Right atrium auricular region (tissue), 2 donors: ENCODE measurements around the gene XXYLT1. TPM values are rescaled to one million over a fixed set of nuclear protein-coding genes. Genes with fewer than 3 reads are reported as not detected.

Experiments used
- DNase-seq: peaks from one replicate; pipeline ENCODE4 v3.0.0-alpha.2; 2019; ENCODE audit warnings: low spot score
- H3K27ac ChIP-seq, 2 donors: fragments of 200-600 bp; sonication (generic); 1 replicate in 1 of 2; 2 replicates in 1 of 2; pipeline ENCODE4 v1.5.1; 2016 to 2019
- H3K27me3 ChIP-seq, 2 donors: fragments of 200-600 bp; sonication (generic); one replicate each; pipeline versions ENCODE4 v1.5.1 to v1.6.0; 2017 to 2019
- H3K36me3 ChIP-seq: fragments of 200-600 bp; sonication (generic); one replicate; pipeline ENCODE4 v1.5.1; 2016
- H3K4me1 ChIP-seq, 2 donors: fragments of 200-600 bp; sonication (generic); one replicate each; pipeline versions ENCODE4 v1.5.1 to v1.6.0; 2017 to 2019
- H3K4me3 ChIP-seq, 2 donors: fragments of 200-600 bp; sonication (generic); 1 replicate in 1 of 2; 2 replicates in 1 of 2; pipeline ENCODE4 v1.5.1; 2017 to 2019; ENCODE audit warnings: mild to moderate bottlenecking in 1 of 2, moderate library complexity in 1 of 2
- H3K9me3 ChIP-seq, 2 donors: fragments of 200-600 bp; sonication (generic); one replicate each; pipeline ENCODE4 v1.5.1; 2019
- total RNA-seq, 2 donors: library from RNA; depleted of rRNA; stranded (reverse); fragments of >200 nt; gene quantifications; one replicate each; pipeline ENCODE4 v1.1.0, GENCODE V29; 2016
- TF ChIP-seq, protein P1 (sequence below), 2 donors: fragments of 200-600 bp; sonication (generic); IDR thresholded peaks; one replicate each; pipeline ENCODE4 v1.5.1; 2019; ENCODE audit warnings: antibody characterized with exemption in 2 of 2

XXYLT1 gene
- total RNA-seq, 2 donors from 2014 or later: 4.6 to 6.7 TPM

DNA sequence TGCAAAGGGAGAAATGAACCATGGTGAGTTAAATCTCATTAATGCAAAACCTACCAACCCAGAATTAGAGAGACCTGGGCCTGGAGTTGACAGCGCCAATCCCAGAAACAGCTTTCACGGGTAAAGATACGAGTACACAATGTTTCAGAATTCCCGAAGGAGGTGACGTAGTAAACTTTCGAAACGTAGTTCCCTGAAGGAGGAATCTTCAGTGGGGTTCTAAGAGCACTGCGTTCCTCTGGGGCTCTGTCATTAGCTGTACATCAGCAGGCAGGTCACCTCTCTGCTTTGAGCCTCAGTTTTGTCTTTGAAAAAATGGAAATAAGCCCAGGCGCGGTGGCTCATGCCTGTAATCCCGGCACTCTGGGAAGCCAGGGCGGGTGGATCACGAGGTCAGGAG, 152.3 kb downstream of the XXYLT1 start:
- no peak overlapping the region for H3K27ac ChIP-seq
- peaks cover 0 to 23% of the 10 kb centered on the region in 2 donors for H3K4me1 ChIP-seq
- H3K4me3 ChIP-seq: no peak overlapping the region
- no peak for DNase-seq
- no peaks in the 10 kb centered on the region for H3K27me3 ChIP-seq
- TF ChIP-seq, protein P1, sequence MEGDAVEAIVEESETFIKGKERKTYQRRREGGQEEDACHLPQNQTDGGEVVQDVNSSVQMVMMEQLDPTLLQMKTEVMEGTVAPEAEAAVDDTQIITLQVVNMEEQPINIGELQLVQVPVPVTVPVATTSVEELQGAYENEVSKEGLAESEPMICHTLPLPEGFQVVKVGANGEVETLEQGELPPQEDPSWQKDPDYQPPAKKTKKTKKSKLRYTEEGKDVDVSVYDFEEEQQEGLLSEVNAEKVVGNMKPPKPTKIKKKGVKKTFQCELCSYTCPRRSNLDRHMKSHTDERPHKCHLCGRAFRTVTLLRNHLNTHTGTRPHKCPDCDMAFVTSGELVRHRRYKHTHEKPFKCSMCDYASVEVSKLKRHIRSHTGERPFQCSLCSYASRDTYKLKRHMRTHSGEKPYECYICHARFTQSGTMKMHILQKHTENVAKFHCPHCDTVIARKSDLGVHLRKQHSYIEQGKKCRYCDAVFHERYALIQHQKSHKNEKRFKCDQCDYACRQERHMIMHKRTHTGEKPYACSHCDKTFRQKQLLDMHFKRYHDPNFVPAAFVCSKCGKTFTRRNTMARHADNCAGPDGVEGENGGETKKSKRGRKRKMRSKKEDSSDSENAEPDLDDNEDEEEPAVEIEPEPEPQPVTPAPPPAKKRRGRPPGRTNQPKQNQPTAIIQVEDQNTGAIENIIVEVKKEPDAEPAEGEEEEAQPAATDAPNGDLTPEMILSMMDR (IDR thresholded peaks at IDR 0.05): no peak
- H3K9me3 ChIP-seq: no peaks in the 10 kb centered on the region
- no peaks in the 10 kb centered on the region for H3K36me3 ChIP-seq

DNA sequence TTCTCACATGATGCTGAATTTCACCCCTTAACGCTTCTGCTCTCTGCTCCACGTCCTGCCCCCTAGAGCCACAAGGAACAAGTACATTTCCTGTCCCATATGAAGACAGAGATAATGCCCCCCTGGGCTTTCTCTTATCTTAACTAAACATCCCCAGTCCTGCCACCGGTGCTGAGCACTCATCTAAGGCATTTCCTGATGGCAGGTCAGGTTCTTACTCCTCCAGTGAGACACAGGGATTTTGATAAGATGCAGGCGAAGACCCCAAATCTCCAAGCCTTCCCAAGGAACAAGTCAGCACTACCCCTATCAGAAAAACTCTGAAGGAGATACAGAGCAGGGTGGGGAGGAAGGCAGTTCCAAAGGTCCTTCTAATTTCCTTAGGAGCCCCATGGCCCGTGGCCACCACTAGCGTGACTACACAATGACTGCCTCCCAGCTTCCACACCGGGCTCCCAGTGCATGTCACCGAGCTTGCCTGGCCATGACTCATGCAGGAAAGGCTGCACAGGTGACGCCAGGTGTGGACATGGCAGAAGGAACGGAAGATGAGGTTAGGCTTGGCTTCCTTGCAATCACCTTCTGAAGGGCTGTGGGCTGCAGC, 152.9 kb downstream of the XXYLT1 start:
- no peak overlapping the region for H3K4me3 ChIP-seq
- peaks cover 0 to 23% of the 10 kb centered on the region in 2 donors for H3K4me1 ChIP-seq
- H3K36me3 ChIP-seq: no peaks in the 10 kb centered on the region
- no peak overlapping the region for H3K27ac ChIP-seq
- DNase-seq: no peak
- H3K9me3 ChIP-seq: no peaks in the 10 kb centered on the region
- TF ChIP-seq, protein P1 (IDR thresholded peaks at IDR 0.05): peak in 1 of 2 donors; percentile 28
- no peaks in the 10 kb centered on the region for H3K27me3 ChIP-seq

DNA sequence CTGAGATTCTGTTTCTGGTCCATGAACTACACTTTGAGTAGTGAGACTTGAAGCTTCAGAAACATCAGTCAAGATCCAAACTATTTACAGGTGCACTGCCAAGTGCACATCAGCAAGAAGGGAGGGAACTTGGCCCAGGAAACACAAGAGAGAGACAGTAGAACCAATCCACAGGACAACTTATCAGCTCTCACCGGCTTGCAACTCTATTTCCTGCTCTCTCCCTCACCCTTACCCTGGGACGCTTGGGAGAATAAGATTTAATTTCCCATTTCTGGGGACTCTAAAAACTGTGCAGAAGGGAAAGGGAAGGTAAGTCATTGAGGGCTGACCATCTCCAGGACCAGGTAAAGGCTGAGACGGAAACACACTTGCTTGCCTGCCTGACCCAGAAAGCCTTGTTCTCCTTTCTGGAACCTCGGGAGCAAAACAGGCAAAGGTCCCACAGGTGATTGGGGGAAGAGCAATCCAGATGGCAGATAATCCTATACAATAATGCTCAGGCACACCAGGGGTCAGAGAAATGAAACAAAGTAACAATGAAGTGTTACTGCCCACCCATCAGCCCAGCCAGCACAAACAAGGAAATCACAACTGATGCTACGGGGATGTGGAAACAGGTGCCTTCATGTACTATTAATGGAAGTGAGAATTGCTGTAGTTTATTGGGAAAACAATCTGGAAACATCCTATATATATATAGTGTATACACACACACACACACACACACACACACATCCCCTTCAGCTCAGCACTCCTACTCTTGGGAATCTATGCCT, 154.4 kb downstream of the XXYLT1 start:
- Histone ChIP-seq H3K4me3 (no peak overlapping the region), H3K9me3 (no peaks in the 10 kb centered on the region), H3K27ac (no peak overlapping the region), H3K4me1 (peaks cover 0 to 23% of the 10 kb centered on the region in 2 donors), H3K27me3 (no peaks in the 10 kb centered on the region), H3K36me3 (no peaks in the 10 kb centered on the region)
- DNase-seq: no peak
- TF ChIP-seq, protein P1 (IDR thresholded peaks at IDR 0.05): no peak

DNA sequence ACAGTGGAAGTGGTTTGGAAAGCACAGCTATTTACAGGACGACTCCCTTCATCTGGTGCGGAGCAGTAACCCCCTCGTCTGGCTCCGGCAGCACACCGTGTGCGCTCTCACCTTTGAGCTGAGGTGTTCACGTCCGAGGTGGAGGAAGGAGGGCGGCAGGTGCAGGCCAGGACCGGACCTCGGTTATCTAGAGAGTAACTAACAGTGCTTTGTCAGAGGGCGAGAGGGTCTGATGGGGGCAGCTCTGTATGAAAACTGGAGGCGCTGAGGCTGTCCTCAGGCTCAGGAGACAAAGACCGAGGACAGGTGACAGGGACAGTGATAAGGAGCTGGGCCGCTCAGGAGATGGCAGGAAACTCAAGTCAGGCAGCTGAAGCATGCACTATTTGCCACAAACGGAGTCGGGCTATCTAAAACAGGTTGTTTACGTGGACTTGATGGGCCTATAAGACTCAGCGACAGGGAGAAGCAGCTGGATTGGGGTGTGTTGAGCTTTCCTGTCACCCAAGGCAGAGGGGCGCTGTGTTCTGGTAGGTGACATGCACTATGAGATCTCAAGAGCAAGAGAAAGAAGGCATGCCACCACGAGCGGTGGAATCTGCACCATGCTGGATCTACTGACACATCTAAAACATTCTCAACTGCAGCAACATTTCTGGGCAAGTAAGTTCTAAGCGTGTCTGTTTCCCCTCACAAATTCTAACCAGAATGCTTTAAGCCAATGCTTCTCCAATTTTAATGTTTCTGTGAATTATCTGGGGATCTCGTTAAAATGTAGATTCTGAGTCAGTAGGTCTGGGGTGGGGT, 155.2 kb downstream of the XXYLT1 start:
- DNase-seq: no peak
- no peak overlapping the region for H3K27ac ChIP-seq
- TF ChIP-seq, protein P1 (IDR thresholded peaks at IDR 0.05): no peak

DNA sequence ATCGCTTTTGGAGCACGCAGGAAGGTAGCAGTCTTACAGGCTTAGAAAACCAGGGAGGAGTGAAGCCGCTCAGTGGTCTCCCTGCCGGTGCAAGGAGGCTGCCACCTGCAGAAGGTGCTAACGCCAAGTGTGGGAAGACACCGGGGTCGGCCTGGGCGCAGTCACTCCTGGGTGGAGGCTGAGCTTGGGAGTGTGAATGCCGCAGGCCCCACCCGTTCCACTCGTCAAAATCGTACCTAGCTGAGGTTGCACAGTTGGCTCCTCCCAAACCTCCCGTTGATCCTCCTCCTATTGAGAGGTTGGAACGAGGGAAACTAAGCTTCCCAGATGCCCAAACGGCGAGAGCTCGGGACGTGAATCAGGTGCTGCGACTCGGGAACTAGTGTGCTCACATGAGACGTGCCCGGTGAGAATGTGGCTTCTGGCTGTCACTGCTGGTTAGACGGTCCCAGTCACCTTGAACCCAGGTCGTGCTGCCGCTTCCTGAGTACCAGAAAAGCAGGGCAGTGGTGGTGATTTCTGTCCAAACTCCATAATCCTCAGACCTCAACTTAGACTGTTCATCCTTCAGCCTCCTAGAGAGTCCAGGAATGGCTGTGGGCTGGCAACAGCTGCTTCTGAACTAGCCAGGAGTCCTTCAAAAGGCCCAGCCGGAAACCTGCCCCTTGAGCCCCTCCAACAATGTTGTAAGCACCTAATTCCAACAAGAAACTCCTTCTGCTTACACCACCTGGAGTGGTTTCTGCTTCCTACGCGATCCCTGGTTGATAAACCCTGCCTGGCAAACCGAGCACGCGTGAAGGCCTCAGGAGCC, 156.0 kb downstream of the XXYLT1 start:
- H3K27me3 ChIP-seq: no peaks in the 10 kb centered on the region
- H3K4me3 ChIP-seq: no peak overlapping the region
- H3K27ac ChIP-seq: no peak overlapping the region
- H3K9me3 ChIP-seq: no peaks in the 10 kb centered on the region
- TF ChIP-seq, protein P1 (IDR thresholded peaks at IDR 0.05): no peak
- no peak for DNase-seq
- no peaks in the 10 kb centered on the region for H3K36me3 ChIP-seq
- peaks cover 0 to 18% of the 10 kb centered on the region in 2 donors for H3K4me1 ChIP-seq

More for the DNA sequence above, 155.2 kb downstream of the XXYLT1 start:
- Histone ChIP-seq H3K9me3 (no peaks in the 10 kb centered on the region), H3K36me3 (no peaks in the 10 kb centered on the region), H3K27me3 (no peaks in the 10 kb centered on the region), H3K4me3 (no peak overlapping the region), H3K4me1 (peaks cover 0 to 23% of the 10 kb centered on the region in 2 donors)
